T-helper 1 cell (primary cell): ENCODE data around the gene SYVN1.
A peak's percentile ranks its signal among the peaks of the same experiment; 100 is the strongest.

Source experiments
- DNase-seq, 5 donors: peaks; one replicate each; pipeline ENCODE4 v3.0.0-alpha.2; 2012 to 2020

The SYVN1 gene

DNA sequence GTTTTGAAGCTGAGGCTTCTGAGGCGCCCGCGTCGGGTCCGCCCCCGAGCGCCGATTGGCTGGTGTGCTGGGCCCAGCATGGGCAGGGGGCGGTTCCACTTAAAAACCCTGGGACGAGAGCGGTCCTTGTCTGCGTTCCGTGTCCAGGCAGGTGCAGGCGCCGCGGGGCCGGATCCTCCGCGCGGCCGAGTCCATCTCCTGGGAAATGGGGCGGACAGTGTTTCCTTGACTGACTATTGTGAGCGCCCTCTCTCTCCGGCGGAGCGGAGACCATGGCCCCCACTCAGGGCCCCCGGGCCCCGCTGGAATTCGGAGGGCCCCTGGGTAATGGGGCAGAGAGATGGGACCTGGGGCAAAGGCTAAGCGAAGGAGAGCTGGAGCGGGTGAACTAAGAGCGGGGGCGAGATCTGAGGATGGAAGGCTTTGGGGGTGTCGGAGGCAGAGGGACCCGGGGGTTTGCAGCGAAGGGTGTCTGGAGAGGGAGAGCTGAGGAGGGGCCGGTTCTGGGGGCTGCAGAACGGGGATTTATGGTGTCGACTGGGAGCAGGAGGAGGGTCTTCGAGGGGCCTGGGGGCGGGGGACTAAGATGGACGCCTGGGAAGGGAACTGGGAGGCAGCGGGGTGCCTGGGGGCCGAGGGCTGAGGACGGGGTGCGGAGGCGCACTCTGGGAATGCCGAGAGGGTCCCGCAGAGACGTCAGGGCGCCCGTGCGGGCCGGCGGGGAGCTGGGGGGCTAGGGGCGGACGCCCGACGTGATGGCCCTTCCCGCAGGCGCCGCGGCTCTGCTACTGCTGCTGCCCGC is 22.4 kb downstream of the SYVN1 start, which contains the start of gene TM7SF2:
TSS of gene TM7SF2 (plus strand) at position 129 of the 802 bp plus-strand sequence. CDS start at position 273, 144 bp downstream.
- peak; percentile 92 to 95 (median 93) for DNase-seq

DNA sequence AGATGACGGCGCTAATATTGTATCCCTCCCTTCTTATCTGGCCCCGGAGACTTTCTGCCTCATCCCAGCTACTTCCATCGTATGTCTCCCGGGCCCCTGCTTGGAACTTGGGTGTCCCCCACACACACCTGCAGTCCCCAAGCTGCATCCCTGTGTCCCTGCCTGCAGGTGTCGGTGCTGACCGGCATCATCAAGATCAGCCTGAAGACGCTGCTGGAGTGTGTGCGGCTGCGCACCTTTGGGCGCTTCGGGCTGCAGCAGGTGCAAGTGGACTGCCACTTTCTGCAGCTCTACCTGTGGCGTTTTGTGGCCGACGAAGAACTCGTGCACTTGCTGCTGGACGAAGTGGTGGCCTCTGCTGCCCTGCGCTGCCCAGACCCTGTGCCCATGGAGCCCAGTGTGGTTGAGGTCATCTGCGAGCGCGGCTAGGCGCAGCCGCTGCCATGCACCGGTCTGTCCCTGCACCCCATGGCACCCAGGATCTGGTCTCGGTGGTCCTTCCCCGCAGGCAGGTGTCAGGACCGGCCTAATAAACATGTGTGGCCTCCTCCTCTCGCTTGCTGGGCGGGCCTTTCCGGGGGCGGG is 23.1 kb downstream of the SYVN1 start:
- no peak for DNase-seq

DNA sequence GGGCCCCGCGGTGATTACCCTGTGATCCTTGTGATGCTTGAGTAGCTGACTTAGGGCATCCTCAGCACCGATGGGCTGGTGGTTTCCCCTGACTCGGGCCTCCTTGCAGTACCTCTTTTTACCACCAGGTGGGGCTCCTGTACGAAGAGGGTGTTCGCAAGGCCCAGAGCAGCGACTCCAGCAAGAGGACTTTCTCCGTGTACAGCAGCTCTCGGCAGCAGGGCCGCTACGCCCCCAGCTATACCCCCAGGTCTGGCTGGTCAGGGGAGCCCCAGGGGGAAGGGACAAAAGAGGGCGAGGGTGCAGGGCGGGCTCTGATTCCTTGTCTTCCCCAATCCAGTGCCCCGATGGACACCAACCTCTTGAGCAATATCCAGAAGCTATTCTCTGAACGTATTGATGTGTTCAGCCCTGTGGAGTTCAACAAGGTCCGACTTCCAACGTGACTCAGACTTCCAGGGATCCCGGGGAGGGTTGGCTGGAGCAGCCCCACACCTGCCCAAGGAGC is 23.9 kb downstream of the SYVN1 start:
- peak; percentile 80 to 96 (median 85) for DNase-seq

DNA sequence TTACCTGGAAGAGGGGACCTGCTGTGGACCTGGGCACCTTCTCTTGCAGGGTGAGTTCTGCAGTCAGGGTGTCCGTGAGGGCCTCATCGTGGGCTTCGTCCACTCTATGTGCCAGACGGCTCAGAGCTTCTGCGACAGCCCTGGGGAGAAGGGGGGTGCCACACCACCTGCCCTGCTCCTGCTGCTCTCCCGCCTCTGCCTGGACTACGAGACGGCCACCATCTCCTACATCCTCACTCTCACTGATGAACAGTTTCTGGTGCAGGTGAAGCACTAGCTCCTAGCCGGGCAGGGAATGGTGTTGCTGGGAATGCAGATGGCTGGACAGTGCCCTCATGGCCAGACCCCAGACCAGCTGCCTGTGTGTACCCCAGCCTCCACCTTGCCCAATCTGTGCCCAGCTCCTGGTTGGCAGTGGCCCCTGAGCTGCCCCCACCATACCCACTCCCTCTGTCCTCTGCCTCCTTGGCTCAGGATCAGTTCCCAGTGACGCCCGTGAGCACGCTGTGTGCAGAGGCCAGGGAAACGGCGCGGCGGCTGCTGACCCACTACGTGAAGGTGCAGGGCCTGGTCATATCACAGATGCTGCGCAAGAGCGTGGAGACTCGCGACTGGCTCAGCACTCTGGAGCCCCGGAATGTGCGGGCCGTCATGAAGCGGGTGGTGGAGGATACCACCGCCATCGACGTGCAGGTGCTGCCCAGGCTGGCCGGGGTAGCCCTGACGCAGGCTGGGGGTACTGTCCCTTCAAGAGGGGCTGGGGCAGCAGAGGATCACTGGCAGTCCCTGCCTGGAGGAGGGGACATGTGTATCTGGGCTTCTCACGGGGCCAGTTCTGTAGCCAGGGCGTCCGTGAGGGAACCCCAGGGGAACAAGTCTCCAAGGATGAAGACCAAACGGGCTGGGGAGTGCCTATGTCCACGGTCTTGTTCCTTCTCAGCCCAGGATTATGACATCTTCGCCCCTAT is 24.8 kb downstream of the SYVN1 start:
- no peak for DNase-seq

DNA sequence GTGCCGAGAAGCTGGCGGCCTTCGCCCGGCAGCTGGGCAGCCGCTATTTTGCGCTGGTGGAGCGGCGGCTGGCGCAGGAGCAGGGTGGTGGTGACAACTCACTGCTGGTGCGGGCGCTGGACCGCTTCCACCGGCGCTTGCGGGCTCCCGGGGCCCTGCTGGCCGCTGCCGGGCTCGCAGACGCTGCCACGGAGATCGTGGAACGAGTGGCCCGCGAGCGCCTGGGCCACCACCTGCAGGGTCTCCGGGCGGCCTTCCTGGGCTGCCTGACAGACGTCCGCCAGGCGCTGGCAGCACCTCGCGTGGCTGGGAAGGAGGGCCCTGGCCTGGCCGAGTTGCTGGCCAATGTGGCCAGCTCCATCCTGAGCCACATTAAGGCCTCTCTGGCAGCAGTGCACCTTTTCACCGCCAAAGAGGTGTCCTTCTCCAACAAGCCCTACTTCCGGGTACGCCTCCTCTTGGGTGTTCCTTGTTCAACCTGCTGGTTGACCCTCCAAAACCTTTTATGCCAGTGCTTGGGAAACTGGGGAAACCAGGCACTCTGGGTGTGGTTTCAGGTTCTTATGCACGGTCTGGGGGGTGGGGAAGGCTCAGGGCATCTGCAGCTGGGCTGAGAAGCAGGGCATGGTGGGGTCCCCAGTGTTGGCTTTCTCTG is 25.7 kb downstream of the SYVN1 start:
- DNase-seq: no peak

DNA sequence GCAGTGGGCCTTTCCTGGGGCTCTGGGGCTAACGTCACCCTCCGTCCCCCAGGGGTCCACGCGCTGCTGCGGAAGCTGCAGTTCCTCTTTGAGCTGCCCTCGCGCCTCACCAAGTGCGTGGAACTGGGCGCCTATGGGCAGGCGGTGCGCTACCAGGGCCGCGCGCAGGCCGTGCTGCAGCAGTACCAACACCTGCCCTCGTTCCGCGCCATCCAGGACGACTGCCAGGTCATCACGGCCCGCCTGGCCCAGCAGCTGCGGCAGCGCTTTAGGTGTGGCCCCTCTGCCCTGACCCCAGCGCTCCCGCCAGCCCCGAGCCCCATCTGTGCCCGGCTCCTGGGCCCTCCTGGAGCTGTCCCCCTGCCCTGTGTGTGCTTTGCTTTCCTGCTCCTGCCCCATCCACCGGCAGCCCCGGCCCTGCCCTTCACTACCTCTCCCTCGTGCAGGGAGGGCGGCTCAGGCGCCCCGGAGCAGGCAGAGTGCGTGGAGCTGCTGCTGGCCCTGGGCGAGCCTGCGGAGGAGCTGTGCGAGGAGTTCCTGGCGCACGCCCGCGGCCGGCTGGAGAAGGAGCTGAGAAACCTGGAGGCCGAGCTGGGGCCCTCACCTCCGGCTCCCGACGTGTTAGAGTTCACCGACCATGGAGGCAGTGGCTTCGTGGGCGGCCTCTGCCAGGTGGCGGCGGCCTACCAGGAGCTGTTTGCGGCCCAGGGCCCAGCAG is 26.4 kb downstream of the SYVN1 start:
- no peak for DNase-seq

DNA sequence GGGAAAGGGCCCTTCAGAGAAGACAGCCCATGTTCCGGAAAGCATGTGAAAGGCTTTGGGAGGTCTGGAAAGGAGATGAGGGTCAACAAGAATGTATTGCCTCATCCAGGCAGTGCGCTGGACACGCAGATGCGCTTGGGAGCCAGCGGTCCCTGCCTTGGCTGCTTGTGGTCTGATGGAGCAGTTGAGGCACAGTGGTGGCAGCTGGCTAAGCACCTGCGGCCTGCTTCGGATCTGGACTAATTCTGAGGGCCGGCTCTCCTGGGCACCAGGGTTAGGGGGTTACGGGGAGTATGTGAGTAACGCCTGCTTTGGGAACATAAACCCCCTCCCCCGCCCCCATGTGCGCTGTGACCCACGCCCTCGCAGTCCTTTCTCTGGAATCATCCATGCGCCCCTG is 27.2 kb downstream of the SYVN1 start:
- DNase-seq: no peak

DNA sequence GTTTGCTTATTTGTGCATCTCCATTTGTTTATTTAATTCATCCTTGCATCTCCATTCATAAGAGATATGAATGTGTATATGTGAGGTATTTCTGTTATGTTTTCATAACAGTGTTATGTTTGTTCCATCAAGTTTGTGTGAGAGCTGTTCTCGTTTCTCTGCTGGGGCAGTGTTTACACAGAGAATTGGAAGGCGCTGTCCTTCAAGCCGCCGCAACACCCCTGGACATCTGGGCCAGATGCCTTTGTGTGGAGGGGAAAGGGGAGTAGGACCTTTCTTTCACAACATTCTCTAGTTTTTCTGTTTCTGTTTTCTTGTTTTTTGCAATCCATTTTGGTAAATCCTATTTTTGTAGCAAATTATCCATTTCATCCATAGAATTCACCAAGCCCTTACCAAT is 29.7 kb downstream of the SYVN1 start:
- no peak for DNase-seq

DNA sequence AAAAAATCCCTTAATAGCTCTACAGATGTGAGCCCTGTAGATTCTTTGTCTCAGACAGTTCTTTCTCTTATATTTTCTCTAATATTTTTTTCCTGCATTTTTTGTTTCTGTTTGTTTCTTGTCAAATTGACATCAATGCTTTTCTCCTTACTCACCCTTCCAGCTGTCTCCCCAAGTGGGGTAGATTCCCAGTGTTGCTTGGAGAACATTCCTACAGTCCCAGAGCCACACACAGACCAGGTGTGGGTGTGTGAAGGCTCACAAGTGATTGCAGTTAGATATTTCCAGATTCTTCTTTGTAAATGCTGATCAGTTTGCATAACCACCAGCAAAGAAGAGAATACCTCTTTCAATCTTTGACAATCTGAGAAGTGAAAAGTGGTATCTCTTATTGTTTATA is 30.8 kb downstream of the SYVN1 start:
- no peak for DNase-seq

DNA sequence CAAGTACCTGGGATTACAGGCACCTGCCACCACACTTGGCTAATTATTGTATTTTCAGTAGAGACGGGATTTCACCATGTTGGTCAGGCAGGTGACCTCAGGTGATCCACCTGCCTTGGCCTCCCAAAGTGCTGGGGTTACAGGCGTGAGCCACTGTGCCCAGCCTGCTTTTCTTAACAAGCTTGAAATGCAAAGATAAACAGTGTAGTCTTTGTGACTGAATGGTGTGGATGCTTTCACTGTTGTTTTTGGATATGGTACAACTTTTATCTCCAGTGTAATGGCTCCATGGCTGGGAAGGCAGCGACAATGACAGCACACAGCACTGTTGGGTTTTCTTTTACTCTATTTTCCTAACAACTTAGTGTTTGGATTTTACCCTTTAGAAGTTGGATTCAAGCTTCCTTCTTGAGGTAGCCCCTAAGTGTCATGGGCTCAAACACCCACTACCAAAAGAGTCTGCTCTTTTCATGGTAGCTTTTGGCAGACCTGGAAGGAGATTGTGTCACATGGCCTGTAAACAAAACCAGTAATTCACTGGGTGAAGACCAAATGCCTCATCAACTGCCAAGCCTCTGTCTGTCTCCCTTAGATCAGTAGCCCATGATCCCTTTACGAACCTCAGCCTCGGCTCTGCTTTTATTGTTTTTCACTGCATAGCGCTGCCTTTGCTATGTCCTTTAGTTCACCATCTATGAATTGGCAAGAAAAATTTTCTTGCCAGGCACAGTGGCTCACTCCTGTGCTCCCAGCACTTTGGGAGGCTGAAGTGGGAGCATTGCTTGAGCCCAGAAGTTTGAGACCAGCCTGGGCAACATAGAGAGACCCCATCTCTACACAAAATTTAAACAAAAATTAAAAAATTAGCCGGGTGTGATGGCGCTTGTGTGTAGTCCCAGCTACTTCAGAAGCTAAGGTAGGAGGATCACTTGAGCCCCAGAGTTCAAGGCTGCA is 31.9 kb downstream of the SYVN1 start:
- no peak for DNase-seq

DNA sequence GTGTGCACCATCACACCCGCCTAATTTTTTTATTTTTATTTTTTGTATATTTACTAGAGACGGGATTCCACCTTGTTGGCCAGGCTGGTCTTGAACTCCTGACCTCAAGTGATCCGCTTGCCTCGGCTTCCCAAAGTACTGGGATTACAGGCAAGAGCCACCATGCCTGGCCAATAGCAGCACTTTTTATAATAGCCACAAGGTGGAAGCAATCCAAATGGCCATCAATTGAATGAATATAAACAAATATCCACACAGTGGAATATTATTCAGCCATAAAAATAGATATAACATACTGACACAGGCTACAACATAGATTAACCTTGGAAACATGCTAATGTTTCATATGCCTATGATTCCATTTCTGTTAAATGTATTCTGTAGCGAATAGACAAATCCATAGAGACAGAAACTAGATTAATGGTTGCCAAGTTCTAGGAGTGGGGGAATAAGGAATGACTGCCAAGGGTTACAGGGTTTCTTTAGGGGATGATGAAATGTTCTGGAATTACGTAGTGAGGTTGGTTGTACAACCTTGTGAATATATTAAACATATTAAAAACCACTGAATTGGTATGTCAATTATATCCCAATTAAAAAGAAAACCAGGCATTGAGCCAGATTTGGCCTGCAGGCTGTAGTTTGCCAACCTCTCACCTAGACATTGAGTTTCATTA is 33.5 kb downstream of the SYVN1 start:
- DNase-seq: no peak

DNA sequence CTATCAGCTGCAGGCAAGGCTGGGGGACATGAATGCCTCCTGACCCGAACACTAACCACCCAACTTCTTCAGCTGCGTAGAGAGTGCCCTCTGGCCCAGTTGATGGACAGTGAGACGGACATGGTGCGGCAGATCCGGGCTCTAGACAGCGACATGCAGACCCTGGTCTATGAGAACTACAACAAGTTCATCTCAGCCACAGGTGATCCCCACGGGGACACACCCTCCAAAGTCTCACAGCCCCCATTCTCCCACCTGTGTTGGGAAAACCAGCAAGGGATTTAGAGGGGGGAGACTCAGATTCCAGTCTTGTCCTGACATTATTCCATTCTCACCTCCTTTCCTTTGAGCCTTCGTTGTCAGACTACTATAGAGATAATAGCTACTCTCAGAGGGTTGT is 37.4 kb downstream of the SYVN1 start:
- DNase-seq: no peak

DNA sequence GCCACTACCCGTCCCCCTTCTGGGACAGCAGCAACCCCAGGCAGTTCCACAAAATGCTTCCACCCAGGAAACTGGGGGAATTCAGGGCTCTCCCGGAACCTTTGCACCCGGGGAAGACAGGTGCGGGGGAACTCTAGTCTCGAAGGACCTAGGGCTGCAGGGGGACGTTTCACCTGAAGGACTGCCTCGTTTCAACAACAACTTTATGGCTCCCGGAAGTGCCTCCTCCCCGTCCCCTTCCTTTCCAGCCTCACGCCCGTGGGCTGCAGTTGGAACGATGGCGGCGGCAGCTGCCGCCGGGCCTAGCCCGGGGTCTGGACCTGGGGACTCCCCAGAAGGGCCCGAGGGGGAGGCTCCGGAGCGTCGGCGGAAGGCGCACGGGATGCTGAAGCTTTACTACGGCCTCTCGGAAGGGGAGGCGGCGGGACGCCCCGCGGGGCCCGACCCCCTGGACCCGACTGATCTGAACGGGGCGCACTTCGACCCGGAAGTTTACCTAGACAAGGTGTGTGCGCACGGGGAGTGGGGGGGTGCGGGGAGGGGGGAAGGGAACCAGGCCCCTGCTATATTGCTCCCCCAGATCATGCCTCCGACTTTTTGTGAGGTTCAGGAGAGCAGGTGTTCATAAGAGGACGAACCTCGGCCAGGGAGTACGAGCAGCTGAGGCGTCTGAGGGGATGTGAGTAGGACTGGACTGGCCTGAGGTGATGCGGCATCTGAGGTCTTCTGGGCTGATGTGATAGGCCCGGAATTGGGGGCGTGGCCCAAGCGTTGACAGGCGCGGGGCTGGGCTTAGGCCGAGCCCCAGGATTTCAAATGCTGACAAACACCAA is 38.1 kb downstream of the SYVN1 start, which contains the start of gene VPS51:
TSS of gene VPS51 (plus strand) at position 241 of the 833 bp plus-strand sequence. CDS start at position 278, 37 bp downstream.
- DNase-seq: peak; percentile 65 to 90 (median 79)

DNA sequence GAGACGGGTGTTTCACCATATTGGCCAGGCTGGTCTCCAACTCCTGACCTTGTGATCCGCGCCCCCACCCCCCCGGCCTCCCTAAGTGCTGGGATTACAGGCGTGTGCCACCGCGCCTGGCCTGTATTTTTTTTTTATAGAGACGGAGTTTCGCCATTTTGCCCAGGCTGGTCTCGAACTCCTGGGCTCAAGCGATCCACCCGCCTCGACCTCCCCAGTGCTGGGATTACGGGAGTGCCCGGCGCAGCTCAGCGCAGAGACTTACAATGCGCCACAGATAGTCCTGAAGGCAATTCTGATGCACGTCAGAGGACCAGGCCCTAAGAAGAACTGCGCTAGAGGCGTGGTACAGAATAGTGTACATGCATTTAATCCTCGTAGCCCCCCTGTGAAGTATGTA is 38.9 kb downstream of the SYVN1 start:
- DNase-seq: no peak

DNA sequence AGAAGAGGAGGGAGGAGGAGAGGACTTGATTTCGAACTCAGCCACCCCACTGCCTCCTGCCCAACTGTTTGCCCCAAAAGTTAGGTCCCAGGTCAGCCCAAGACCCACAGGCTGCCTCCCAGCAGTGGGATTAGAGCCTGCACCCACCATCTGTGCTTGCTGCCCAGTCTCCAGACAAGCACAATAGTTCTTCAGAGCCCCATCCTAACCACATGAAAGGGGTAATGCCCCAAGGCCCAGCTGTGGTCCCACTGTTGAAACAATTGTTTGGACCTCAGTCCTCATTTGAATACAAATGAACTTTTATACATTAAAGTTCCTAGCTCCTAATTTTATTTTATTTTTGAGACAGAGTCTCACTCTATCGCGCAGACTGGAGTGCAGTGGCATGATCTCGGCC is 43.7 kb downstream of the SYVN1 start:
- DNase-seq: no peak

DNA sequence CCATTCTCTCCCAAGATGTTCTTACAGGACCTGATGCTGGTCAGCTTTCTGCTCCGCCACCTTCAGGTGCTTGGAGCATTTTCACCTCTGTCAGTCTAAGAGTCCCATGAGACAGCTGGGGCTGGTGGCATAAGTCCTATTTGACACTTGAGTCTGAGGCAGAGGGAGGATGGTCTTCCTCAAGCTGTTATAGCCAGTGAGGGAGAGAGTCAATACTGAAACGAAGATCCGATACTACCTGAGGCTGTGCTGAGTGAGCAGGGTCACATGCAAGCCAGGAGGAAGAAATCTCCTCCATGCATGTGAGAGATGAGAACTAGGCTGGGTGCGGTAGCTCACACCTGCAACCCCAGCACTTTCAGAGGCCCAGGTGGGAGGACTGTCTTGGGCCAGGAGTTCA is 44.7 kb downstream of the SYVN1 start:
- DNase-seq: no peak

DNA sequence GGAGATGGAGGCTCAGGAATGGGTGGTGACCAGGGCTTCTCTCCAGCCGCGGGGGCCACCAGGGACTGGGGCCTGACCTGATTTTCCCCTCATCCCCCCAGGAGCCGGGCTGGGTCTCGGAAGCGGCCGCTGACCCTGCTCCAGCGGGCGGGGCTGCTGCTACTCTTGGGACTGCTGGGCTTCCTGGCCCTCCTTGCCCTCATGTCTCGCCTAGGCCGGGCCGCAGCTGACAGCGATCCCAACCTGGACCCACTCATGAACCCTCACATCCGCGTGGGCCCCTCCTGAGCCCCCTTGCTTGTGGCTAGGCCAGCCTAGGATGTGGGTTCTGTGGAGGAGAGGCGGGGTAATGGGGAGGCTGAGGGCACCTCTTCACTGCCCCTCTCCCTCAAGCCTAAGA is 46.5 kb downstream of the SYVN1 start:
- no peak for DNase-seq

DNA sequence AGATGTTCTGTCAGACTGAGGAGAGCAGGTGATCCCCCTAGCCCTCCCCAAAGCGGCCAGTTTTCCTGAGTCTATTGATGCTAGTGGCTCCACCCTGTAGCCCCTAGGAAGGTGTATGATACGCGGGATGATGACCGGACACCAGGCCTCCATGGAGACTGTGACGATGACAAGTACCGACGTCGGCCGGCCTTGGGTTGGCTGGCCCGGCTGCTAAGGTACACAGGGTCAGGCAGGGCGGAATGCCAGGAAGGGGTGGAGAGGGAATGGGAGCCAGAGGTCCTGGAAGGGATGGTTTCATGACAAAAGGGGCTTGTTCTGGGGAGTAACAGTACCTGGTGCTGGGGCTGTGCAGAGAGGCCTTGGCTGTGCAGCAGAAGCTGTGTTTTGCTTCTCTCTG is 47.1 kb downstream of the SYVN1 start:
- DNase-seq: no peak

DNA sequence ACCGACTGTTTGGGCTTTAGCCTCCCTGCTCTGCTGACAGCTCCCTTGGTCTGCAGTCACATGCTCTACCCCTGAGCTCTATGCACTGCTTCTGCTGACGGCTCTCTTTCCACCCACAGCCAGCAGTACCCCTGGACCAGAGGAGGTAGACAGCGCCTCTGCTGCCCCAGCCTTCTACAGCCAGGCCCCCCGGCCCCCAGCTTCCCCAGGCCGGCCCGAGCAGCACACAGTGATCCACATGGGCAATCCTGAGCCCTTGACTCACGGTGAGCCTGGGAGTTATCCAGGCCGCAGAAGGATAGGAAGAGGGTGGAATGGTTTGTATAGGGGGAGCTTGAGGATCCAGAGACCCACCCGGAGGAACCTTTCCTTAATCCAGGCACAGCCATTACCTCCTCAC is 47.5 kb downstream of the SYVN1 start:
- no peak for DNase-seq
